GM18507 (cell line): ENCODE results near the gene ACKR1.

Source experiments
- DNase-seq: peaks from one replicate; pipeline ENCODE4 v3.0.0; 2011; ENCODE audit warnings: low read depth; ENCODE audit not compliant: insufficient read length; ENCODE audit errors: extremely low spot score
- FAIRE-seq: peaks from 2 replicates; lab custom pipeline; 2011; peaks lifted over from hg19 to GRCh38; lab: Jason Lieb, UNC

ACKR1 gene

GRCh38 chr1:159204161-159205141, at the start of gene ACKR1:
ACKR1 (plus strand) TSS chr1:159204875; CDS start chr1:159204960, 85 bp downstream.
- FAIRE-seq = no peak
- DNase-seq = no peak

GRCh38 chr1:159161001-159161718, 43.5 kb upstream of the ACKR1 start:
- FAIRE-seq = peak; percentile 94

GRCh38 chr1:159161719-159162026, 43.0 kb upstream of the ACKR1 start:
- DNase-seq (no peak), FAIRE-seq (no peak)

More at GRCh38 chr1:159161001-159161718, 43.5 kb upstream of the ACKR1 start:
- DNase-seq = peak; percentile 18

- no peak for FAIRE-seq
- no peak for DNase-seq
Measured at GRCh38 chr1:159162516-159163265, 42.0 kb upstream of the ACKR1 start.

GRCh38 chr1:159163614-159164228, 41.0 kb upstream of the ACKR1 start:
- no peak for DNase-seq
- FAIRE-seq = no peak

GRCh38 chr1:159168043-159168442, 36.6 kb upstream of the ACKR1 start:
- no peak for DNase-seq
- FAIRE-seq = no peak

GRCh38 chr1:159170639-159171038, 34.0 kb upstream of the ACKR1 start:
- FAIRE-seq = no peak
- DNase-seq = no peak

- DNase-seq (no peak), FAIRE-seq (no peak)
Measured at GRCh38 chr1:159171254-159171687, 33.4 kb upstream of the ACKR1 start, which contains the start of gene CADM3. CADM3 (plus strand) TSS chr1:159171615; CDS start chr1:159171766, 151 bp downstream.

- FAIRE-seq (no peak), DNase-seq (no peak)
Measured at GRCh38 chr1:159171688-159172501, 32.8 kb upstream of the ACKR1 start.

GRCh38 chr1:159172614-159173291, 31.9 kb upstream of the ACKR1 start:
- FAIRE-seq = no peak
- no peak for DNase-seq

GRCh38 chr1:159173320-159173719, 31.4 kb upstream of the ACKR1 start:
- FAIRE-seq = no peak
- DNase-seq = no peak

GRCh38 chr1:159175571-159175970, 29.1 kb upstream of the ACKR1 start:
- FAIRE-seq = no peak

GRCh38 chr1:159177272-159177907, 27.3 kb upstream of the ACKR1 start:
- peak; percentile 15 for DNase-seq
- FAIRE-seq = peak; percentile 66

More at GRCh38 chr1:159175571-159175970, 29.1 kb upstream of the ACKR1 start:
- no peak for DNase-seq

GRCh38 chr1:159179906-159180305, 24.8 kb upstream of the ACKR1 start:
- DNase-seq (no peak), FAIRE-seq (no peak)

GRCh38 chr1:159180516-159180915, 24.2 kb upstream of the ACKR1 start:
- DNase-seq (no peak), FAIRE-seq (no peak)

- no peak for DNase-seq
- FAIRE-seq = no peak
Measured at GRCh38 chr1:159181328-159182024, 23.2 kb upstream of the ACKR1 start.

GRCh38 chr1:159184201-159184600, 20.5 kb upstream of the ACKR1 start:
- DNase-seq (no peak), FAIRE-seq (no peak)
